Stimulated activated CD8-positive, alpha-beta memory T cell treated with anti-CD3 and anti-CD28 coated beads, Interleukin-15, amount 100 ng/mL, for 1 hour (primary cell): Measurements from ENCODE around the gene WNT7B.

ENCODE experiments used
- DNase-seq: peaks from one replicate; pipeline ENCODE4 v3.0.0-alpha.2; 2020; ENCODE audit warnings: low read depth

The WNT7B gene

DNA sequence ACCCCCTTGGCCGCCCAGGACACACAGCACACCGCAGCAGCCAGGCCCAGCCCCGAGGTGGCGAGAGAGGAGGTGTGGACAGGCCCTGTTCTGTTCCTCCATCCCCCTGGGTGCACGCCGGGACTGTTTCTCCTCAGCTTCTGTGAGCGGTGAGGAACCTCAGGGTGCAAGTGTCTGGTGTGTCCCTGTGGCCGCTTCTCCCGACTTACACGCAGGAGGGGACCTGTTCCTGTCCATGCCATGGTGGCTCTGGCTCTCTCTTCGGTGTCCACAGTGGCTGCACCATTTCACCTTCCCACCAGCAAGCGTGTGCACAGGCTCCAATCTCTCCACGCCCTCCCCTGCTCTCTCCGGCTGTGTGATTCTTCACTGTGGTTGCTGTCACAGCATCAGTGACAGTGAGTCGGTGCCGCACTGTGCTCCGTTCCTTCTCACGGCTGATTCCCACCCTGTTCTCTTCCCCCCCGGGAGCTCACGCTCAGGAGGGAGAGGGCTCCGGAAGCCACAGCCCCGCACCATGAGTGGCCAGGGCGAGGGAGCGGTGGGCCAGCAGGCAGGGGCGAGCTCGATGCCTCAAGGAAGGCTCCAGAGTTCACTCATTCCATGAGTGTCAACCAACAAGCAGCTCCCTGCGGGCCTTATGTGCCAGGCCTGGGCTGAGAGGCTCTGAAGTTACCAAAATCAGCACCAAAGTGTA lies 18.6 kb upstream of the WNT7B start:
- DNase-seq: no peak

DNA sequence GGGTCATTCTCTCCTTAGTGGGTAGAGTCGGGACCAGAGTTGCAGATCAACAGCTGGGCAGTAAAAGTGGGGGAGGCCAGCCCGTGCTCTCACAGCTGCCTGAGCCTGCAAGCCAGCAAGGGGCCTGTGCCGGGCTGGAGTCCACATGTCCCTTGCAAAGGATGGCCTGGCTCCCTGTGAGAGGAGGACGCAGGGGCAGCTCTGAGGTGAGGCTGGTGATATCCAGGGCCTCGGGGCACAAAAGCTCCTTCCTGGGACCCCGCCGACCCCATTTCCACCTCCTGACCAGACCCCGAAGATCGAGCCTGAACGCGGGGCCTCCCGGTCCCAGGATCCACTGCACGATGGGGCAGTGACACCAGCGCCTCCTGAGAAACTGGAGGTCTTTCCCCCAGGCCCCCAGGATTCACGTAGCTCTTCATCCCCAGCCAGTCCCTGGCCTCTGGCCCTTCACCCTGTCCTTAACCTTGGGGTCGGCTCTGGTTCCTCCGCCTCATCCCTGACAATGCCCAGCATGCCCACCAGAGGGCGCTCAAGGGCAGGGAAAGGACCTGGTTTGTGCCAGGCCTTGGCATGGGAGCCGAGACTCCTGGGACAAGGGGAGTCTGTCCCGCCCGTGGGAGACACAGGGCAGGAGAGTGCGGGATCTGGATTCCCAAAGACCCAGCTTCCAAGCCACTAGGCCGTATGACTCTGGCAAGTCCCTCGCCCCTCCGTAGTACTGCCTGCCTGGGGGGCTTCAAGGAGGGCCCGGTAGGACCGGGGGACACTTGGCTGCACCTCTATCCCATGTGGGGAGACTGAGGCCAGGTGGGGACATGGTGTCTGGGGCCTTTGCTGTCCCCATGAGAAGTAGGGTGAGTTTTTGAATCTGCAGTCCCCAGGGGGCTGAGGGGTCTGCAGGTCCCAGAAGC lies 17.8 kb upstream of the WNT7B start:
- peak; percentile 70 for DNase-seq

- no peak for DNase-seq
Measured at GRCh38 chr22:45993841-45994240, 16.9 kb upstream of the WNT7B start.

DNA sequence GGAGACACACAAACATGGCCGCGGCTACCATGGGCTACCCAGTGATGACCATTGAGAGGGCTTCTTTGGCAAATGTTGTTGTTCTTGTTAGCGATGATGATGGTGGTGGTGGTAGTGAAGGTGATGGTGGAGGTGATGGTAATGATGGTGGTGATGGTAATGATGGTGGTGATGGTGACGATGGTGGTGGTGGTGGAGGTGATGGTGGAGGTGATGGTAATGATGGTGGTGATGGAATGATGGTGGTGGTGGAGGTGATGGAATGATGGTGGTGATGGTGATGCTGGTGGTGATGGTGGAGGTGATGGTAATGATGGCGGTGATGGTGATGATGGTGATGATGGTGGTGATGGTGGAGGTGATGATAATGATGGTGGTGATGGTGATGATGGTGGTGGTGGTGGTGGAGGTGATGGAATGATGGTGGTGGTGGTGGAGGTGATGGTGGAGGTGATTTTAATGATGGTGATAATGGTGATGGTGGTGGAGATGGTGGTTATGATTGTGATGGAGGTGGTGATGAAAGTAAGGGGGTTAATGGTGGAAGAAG lies 16.3 kb upstream of the WNT7B start:
- DNase-seq: no peak

GRCh38 chr22:45992737-45993136 lies 15.8 kb upstream of the WNT7B start:
- no peak for DNase-seq

DNA sequence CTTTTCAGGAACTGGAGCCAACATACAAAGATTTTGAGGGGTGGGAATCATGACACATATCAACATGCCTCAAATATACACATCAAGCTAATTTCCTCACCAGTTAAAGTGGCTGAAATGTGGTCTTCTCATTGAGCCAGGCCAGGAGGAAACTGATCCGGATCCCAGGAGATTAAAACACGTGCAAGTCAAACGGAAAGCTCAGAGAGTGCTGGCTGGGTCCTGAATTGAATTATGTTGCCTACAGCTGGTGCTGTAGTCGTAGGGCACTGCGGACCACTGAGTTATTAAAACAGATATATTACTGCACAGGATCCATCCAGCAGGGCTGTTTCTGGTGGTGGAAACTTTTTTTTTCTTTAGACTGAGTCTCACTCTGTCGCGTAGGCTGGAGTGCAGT lies 14.1 kb upstream of the WNT7B start:
- no peak for DNase-seq

GRCh38 chr22:45987136-45987861 lies 10.3 kb upstream of the WNT7B start:
- no peak for DNase-seq

- DNase-seq: no peak
Measured at GRCh38 chr22:45984316-45984916, 7.5 kb upstream of the WNT7B start.

- no peak for DNase-seq
Measured at GRCh38 chr22:45983797-45984196, 6.8 kb upstream of the WNT7B start.

DNA sequence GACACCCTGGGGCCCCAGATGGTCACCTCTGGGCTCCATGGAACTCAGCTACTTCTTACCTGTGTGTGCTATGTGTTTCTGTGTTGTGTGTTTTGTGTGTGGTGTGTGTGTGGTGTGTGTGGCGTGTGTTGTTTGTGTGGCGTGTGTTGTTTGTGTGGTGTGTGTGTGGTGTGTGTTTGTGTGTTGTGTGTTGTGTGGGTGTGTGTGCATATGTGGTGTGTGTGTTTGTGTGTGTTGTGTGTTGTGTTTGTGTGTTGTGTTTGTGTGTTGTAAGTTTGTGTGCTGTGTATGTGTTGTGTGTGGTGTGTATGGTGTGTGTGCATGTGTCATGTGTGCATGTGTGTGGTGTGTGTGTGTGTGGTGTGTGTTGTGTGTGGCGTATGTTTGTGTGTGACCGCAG lies 3.8 kb upstream of the WNT7B start:
- no peak for DNase-seq

- no peak for DNase-seq
Measured at GRCh38 chr22:45980268-45980570, 3.3 kb upstream of the WNT7B start.

DNA sequence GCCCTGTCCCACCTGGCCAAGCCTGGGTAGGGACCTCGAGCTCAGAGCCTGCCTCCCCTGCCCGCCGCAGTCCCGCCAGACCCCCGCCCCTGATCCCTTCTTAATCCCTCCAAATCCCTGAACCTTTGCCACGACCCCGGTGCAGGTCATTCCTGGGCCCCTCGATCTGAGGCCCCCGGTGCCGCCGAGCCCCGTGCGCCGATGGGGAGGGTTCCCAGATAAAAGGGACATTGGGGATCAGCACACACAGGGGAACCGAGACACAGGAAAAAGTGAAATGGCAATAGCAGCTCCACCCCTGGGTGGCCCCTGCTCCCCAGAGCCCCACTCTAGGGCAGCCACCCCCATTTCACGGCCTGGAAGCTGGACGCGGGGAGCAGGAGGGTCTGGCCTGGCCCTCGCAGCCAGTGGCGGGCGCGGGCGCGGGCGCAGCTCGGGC lies 1.3 kb upstream of the WNT7B start:
- DNase-seq: no peak

DNA sequence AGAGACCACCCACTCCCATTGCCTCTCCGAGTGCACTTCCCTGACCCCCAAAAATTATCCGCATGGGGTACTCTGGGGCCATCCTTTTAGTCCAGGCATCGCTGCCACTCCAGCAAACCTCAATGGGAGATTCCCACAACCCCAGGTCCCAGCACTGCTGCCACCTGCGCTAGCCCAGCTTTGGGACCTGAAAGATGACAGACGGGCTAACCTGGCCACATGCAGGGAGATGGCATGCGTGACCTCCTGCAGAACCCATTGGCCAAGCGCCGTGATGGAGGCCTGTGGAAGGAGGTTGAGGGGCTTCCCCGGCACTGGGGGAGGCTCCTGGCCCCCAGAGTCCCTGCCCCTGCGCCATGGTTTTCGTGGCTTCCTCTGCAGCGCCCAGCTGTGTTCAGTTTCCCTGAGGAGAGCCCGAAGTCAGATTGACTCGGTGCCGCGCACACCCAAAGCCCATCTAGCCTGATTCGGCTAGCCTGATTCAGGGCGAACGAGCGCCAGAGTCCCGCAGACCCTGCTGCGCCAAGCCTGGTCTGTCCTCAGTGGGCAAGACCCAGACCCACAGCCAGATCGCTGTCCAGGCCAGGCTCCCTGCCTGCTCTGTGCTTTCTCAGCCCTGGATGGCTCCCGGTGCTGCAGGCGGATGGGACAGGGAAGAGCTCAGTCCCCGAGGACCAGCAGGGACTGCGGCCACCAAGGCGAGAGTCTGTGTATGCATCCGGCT lies 751 bp upstream of the WNT7B start:
- no peak for DNase-seq

DNA sequence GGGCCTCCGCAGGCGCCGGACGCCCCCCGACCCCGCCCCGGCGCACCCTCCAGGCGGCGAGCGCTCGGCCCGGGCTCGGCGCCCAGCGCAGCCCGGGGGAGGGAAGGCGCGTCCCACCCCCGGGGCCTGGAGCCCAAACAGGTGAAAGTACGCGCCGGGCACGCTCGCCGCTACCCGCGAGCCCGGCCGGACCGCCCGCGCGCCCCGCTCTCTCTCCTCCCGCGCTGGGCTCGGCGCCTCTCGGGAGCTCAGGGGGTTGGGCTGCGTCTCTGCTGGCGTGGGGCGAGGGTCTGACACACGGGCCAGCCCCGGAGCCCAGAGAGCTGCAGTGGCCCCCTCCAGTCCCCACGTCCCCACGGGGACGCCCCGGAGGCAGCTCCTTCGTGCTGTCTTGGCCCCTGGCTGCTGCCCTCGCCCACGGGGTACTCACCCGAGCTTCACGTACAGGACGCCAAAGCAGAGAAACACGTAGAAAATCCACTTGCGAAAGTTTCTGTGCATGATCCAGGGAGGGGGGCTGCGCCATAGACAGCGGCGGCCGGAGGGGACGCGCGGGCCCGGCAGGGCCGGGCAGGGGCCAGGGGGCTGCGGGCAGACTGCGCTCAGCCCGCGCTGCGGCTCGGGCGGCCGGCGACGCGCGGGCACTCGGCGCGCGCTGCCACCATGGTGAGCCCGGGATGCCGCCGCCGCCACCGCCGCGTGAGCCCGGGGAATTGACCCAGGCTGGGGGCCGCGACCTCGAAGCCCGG lies 534 bp downstream of the WNT7B start:
- no peak for DNase-seq

GRCh38 chr22:45975164-45976161 lies 1.5 kb downstream of the WNT7B start:
- no peak for DNase-seq

- no peak for DNase-seq
Measured at GRCh38 chr22:45974498-45974897, 2.5 kb downstream of the WNT7B start.

- no peak for DNase-seq
Measured at GRCh38 chr22:45972889-45973253, 4.1 kb downstream of the WNT7B start.

GRCh38 chr22:45972091-45972888 lies 4.7 kb downstream of the WNT7B start:
- no peak for DNase-seq
